ENCODE results near the gene PCDHGC5. TPM values are rescaled to one million over a fixed set of nuclear protein-coding genes. Genes with fewer than 3 reads are reported as not detected.

The PCDHGC5 gene
- total RNA-seq, 6 experiments from 2014 or later, result 0.24 to 0.37 (median 0.32) TPM

GRCh38 chr5:141514330-141515133 is 25.7 kb downstream of the PCDHGC5 start:
- intact Hi-C loops (cut with DNase I), result no loop called here
- no peak for ATAC-seq
- no peaks in the 10 kb centered on the region for H3K27me3 ChIP-seq
- 50% methylated on average over 1 of the region's 6 CpGs for WGBS (ENCODE audit: insufficient coverage, low coverage, low lambda C conversion rate, missing lambda C conversion rate)
- no peaks in the 10 kb centered on the region for H3K9me3 ChIP-seq
- peaks cover 0 to 26% (median 12%) of the 10 kb centered on the region in 4 donors for H3K36me3 ChIP-seq
- peak overlapping the region; percentile 21 to 53 (median 51) for H3K27ac ChIP-seq
- H3K4me1 ChIP-seq, result peaks cover 0 to 11% (median 0%) of the 10 kb centered on the region in 4 donors
- no peak overlapping the region for H3K4me3 ChIP-seq
- TF ChIP-seq CTCF (IDR thresholded peaks at IDR 0.05), result no peak
- no peak for TF ChIP-seq POLR2A (IDR thresholded peaks at IDR 0.05)
- no peak for DNase-seq

GRCh38 chr5:141515141-141515540 is 26.3 kb downstream of the PCDHGC5 start:
- Histone ChIP-seq H3K9me3 (no peaks in the 10 kb centered on the region), H3K27me3 (no peaks in the 10 kb centered on the region), H3K36me3 (peaks cover 0 to 32% (median 12%) of the 10 kb centered on the region in 4 donors), H3K4me3 (no peak overlapping the region), H3K4me1 (peaks cover 0 to 11% (median 0%) of the 10 kb centered on the region in 4 donors), H3K27ac (peak overlapping the region in 2 of 3 donors; percentile 21 to 51)
- ATAC-seq (no peak), DNase-seq (no peak)
- 75% methylated on average over 1 of the region's 3 CpGs for WGBS (ENCODE audit: insufficient coverage, low coverage, low lambda C conversion rate, missing lambda C conversion rate)
- TF ChIP-seq POLR2A (IDR thresholded peaks at IDR 0.05) (no peak), CTCF (IDR thresholded peaks at IDR 0.05) (no peak)
- intact Hi-C loops (cut with DNase I), result no loop called here

GRCh38 chr5:141515946-141516671 is 27.2 kb downstream of the PCDHGC5 start:
- Histone ChIP-seq H3K4me1 (peaks cover 0 to 11% (median 0%) of the 10 kb centered on the region in 4 donors), H3K27me3 (no peaks in the 10 kb centered on the region), H3K27ac (no peak overlapping the region), H3K36me3 (peaks cover 0 to 35% (median 12%) of the 10 kb centered on the region in 4 donors), H3K9me3 (no peaks in the 10 kb centered on the region), H3K4me3 (no peak overlapping the region)
- no peak for ATAC-seq
- TF ChIP-seq POLR2A (IDR thresholded peaks at IDR 0.05) (no peak), CTCF (IDR thresholded peaks at IDR 0.05) (no peak)
- no peak for DNase-seq
- WGBS (ENCODE audit: insufficient coverage, low coverage, low lambda C conversion rate, missing lambda C conversion rate), result no CpG with 5 or more reads among the region's 4 CpGs
- intact Hi-C loops (cut with DNase I), result no loop called here

GRCh38 chr5:141516672-141517025 is 27.8 kb downstream of the PCDHGC5 start:
- Histone ChIP-seq H3K36me3 (peaks cover 0 to 39% (median 12%) of the 10 kb centered on the region in 4 donors), H3K9me3 (no peaks in the 10 kb centered on the region), H3K4me1 (peaks cover 0 to 11% (median 0%) of the 10 kb centered on the region in 4 donors), H3K27me3 (no peaks in the 10 kb centered on the region), H3K4me3 (no peak overlapping the region), H3K27ac (no peak overlapping the region)
- no CpG with 5 or more reads among the region's 8 CpGs for WGBS (ENCODE audit: insufficient coverage, low coverage, low lambda C conversion rate, missing lambda C conversion rate)
- TF ChIP-seq CTCF (IDR thresholded peaks at IDR 0.05), result no peak
- no peak for TF ChIP-seq POLR2A (IDR thresholded peaks at IDR 0.05)
- ATAC-seq, result no peak
- DNase-seq, result no peak
- intact Hi-C loops (cut with DNase I), result no loop called here

All from right lobe of liver (tissue), 6 donors.